ENCODE data around the gene TRIM26. TPM values are rescaled to one million over a fixed set of nuclear protein-coding genes. Genes with fewer than 3 reads are reported as not detected.

The TRIM26 gene
- total and polyA plus RNA-seq, 2 of the 13 experiments (the other 11 are each of a cell fraction or from before 2014, with no cell fraction given), result 27.1 to 38.7 TPM

DNA sequence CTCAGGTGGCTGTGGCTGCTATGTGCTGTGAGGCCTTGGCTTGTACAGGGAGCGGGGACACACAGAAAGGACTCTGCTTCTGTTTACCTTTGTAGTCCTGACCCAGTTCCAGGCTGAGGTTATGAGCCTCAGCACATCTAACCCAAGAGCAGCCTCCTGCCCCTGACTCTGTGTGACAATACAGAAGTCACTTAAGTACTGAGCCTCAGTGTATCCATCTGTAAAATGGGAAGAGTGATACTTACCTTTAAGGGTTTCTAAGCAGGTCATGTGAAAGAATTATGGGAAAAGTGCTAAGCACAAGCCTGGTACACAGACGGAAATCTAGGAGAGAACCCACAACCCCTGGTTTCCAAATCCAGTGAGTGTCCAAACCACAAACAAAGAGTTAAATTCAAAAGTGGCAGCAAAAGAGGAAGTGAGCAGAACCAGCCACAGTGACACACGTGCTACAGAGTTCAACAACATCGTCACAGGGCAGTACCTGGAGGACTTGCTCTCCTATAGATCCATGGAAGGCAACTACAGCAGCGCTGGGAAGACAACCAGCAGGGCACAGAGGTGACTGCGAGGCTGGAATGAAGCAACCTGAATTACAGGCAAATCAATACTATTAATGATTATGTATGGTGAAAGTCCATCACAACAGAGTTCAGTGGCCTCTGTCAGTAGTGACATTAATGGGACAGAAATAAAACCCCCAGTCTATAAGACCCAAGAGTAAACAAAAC is 12.5 kb downstream of the TRIM26 start (continued):
- TF ChIP-seq ZMYM4 (CRISPR knock-in tag; IDR thresholded peaks at IDR 0.05) (0 out of 2 replicates have a peak, but pooled peaks have one; percentile 23), ZNF629 (CRISPR knock-in tag; conservative IDR thresholded peaks at IDR 0.05) (peak; percentile 99), SSRP1 (CRISPR knock-in tag; IDR thresholded peaks at IDR 0.05) (no peak), RCOR2 (CRISPR knock-in tag; IDR thresholded peaks at IDR 0.05) (peak; percentile 84; the same call in 1 of the 2 replicates), KLF15 (CRISPR knock-in tag; IDR thresholded peaks at IDR 0.05; ENCODE audit: borderline replicate concordance) (no peak), MED13 (CRISPR knock-in tag; IDR thresholded peaks at IDR 0.05) (no peak), SRSF9 (IDR thresholded peaks at IDR 0.05; ENCODE audit: borderline replicate concordance, insufficient read depth, low read depth, low read length, poor library complexity, severe bottlenecking) (no peak), REPIN1 (CRISPR knock-in tag; IDR thresholded peaks at IDR 0.05; ENCODE audit: borderline replicate concordance, low read depth) (0 out of 2 replicates have a peak, but pooled peaks have one; percentile 25)
- TF ChIP-seq, protein P1, sequence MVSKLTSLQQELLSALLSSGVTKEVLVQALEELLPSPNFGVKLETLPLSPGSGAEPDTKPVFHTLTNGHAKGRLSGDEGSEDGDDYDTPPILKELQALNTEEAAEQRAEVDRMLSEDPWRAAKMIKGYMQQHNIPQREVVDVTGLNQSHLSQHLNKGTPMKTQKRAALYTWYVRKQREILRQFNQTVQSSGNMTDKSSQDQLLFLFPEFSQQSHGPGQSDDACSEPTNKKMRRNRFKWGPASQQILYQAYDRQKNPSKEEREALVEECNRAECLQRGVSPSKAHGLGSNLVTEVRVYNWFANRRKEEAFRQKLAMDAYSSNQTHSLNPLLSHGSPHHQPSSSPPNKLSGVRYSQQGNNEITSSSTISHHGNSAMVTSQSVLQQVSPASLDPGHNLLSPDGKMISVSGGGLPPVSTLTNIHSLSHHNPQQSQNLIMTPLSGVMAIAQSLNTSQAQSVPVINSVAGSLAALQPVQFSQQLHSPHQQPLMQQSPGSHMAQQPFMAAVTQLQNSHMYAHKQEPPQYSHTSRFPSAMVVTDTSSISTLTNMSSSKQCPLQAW (CRISPR knock-in tag; IDR thresholded peaks at IDR 0.05), result 0 out of 2 replicates have a peak, but pooled peaks have one; percentile 26
- TF ChIP-seq, protein P2, sequence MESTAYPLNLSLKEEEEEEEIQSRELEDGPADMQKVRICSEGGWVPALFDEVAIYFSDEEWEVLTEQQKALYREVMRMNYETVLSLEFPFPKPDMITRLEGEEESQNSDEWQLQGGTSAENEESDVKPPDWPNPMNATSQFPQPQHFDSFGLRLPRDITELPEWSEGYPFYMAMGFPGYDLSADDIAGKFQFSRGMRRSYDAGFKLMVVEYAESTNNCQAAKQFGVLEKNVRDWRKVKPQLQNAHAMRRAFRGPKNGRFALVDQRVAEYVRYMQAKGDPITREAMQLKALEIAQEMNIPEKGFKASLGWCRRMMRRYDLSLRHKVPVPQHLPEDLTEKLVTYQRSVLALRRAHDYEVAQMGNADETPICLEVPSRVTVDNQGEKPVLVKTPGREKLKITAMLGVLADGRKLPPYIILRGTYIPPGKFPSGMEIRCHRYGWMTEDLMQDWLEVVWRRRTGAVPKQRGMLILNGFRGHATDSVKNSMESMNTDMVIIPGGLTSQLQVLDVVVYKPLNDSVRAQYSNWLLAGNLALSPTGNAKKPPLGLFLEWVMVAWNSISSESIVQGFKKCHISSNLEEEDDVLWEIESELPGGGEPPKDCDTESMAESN (CRISPR knock-in tag; conservative IDR thresholded peaks at IDR 0.05), result no peak
- TF ChIP-seq, protein P3, sequence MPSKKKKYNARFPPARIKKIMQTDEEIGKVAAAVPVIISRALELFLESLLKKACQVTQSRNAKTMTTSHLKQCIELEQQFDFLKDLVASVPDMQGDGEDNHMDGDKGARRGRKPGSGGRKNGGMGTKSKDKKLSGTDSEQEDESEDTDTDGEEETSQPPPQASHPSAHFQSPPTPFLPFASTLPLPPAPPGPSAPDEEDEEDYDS (CRISPR knock-in tag; IDR thresholded peaks at IDR 0.05), result no peak
- TF ChIP-seq, protein P4, sequence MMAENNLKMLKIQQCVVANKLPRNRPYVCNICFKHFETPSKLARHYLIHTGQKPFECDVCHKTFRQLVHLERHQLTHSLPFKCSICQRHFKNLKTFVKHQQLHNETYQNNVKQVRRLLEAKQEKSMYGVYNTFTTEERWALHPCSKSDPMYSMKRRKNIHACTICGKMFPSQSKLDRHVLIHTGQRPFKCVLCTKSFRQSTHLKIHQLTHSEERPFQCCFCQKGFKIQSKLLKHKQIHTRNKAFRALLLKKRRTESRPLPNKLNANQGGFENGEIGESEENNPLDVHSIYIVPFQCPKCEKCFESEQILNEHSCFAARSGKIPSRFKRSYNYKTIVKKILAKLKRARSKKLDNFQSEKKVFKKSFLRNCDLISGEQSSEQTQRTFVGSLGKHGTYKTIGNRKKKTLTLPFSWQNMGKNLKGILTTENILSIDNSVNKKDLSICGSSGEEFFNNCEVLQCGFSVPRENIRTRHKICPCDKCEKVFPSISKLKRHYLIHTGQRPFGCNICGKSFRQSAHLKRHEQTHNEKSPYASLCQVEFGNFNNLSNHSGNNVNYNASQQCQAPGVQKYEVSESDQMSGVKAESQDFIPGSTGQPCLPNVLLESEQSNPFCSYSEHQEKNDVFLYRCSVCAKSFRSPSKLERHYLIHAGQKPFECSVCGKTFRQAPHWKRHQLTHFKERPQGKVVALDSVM (CRISPR knock-in tag; IDR thresholded peaks at IDR 0.05), result peak; percentile 78
- TF ChIP-seq, protein P5, sequence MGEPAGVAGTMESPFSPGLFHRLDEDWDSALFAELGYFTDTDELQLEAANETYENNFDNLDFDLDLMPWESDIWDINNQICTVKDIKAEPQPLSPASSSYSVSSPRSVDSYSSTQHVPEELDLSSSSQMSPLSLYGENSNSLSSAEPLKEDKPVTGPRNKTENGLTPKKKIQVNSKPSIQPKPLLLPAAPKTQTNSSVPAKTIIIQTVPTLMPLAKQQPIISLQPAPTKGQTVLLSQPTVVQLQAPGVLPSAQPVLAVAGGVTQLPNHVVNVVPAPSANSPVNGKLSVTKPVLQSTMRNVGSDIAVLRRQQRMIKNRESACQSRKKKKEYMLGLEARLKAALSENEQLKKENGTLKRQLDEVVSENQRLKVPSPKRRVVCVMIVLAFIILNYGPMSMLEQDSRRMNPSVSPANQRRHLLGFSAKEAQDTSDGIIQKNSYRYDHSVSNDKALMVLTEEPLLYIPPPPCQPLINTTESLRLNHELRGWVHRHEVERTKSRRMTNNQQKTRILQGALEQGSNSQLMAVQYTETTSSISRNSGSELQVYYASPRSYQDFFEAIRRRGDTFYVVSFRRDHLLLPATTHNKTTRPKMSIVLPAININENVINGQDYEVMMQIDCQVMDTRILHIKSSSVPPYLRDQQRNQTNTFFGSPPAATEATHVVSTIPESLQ (CRISPR knock-in tag; conservative IDR thresholded peaks at IDR 0.05), result no peak
- TF ChIP-seq, protein P6, sequence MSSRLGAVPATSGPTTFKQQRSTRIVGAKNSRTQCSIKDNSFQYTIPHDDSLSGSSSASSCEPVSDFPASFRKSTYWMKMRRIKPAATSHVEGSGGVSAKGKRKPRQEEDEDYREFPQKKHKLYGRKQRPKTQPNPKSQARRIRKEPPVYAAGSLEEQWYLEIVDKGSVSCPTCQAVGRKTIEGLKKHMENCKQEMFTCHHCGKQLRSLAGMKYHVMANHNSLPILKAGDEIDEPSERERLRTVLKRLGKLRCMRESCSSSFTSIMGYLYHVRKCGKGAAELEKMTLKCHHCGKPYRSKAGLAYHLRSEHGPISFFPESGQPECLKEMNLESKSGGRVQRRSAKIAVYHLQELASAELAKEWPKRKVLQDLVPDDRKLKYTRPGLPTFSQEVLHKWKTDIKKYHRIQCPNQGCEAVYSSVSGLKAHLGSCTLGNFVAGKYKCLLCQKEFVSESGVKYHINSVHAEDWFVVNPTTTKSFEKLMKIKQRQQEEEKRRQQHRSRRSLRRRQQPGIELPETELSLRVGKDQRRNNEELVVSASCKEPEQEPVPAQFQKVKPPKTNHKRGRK (CRISPR knock-in tag; IDR thresholded peaks at IDR 0.05), result no peak
